Right lobe of liver (tissue), 6 donors: ENCODE data around the gene CPED1. TPM values are rescaled to one million over a fixed set of nuclear protein-coding genes. Genes with fewer than 3 reads are reported as not detected.

Experiments used
- ATAC-seq, 4 donors: fragments of 200-7000 bp; cut with Tn5 transposase; one replicate each; pipeline ENCODE4 v1.9.1; 2020; ENCODE audit warnings: mild to moderate bottlenecking in 4 of 4, moderate library complexity in 4 of 4
- DNase-seq, 3 donors: peaks; one replicate each; pipeline ENCODE4 v3.0.0-alpha.2; 2020
- H3K27ac ChIP-seq, 3 donors: fragments of 200-600 bp; one replicate each; pipeline ENCODE4 v1.8.0; 2022
- H3K27me3 ChIP-seq, 2 donors: fragments of 200-600 bp; one replicate each; pipeline ENCODE4 v1.8.0; 2022
- H3K36me3 ChIP-seq, 4 donors: fragments of 200-600 bp; sonication (generic) in 1 of 4; one replicate each; pipeline versions ENCODE4 v1.5.1 to v1.8.0; 2017 to 2022; ENCODE audit warnings: control low read depth in 1 of 4
- H3K4me1 ChIP-seq, 4 donors: fragments of 200-600 bp; sonication (generic) in 1 of 4; one replicate each; pipeline versions ENCODE4 v1.5.1 to v1.8.0; 2017 to 2022; ENCODE audit warnings: control low read depth in 1 of 4
- H3K4me3 ChIP-seq, 3 donors: fragments of 200-600 bp; one replicate each; pipeline ENCODE4 v1.8.0; 2022
- H3K9me3 ChIP-seq, 4 donors: fragments of 200-600 bp; sonication (generic) in 1 of 4; one replicate each; pipeline versions ENCODE4 v1.5.1 to v1.8.0; 2017 to 2022; ENCODE audit warnings: control low read depth in 1 of 4
- CTCF ChIP-seq, 4 donors: fragments of 200-600 bp in 3 of 4; fragments of 450-650 bp in 1 of 4; IDR thresholded peaks; one replicate each; pipeline versions ENCODE4 v1.5.1 to v1.8.0; 2016 to 2022; ENCODE audit warnings: antibody characterized with exemption in 4 of 4, mild to moderate bottlenecking in 2 of 4
- POLR2A ChIP-seq: fragments of 450-650 bp; IDR thresholded peaks from one replicate; pipeline ENCODE4 v1.6.1; 2017; ENCODE audit warnings: antibody characterized with exemption, mild to moderate bottlenecking
- WGBS: methylation state at CpG from one replicate; pipeline ENCODE4 v1.1.6; 2018; ENCODE audit warnings: low coverage, low lambda C conversion rate; ENCODE audit not compliant: insufficient coverage; ENCODE audit errors: missing lambda C conversion rate; 5-methylcytosine and 5-hydroxymethylcytosine counted together
- intact Hi-C, 2 donors: fragments of 100-400 bp; cut with DNase I; formaldehyde crosslinking; loops; one replicate each; pipeline versions ENCODE4 v1.11.2 to v1.14.1; 2022
- total RNA-seq, 6 experiments: library from RNA; depleted of rRNA in 2 of 6; stranded (reverse); fragments of >200 nt in 2 of 6; fragmentation: NEBNext Ultra II Directional in 3 of 6; extraction: Animal tissue kit (Norgen Biotek cat#: 25700) in 3 of 6; gene quantifications; one replicate each; pipeline versions ENCODE4 v1.1.0 to v1.2.4, GENCODE V29; 2016 to 2023
- donor health status: DM: no; HTN: yes; CAD: no.
- donor health status: DM: no; HTN: no; CAD: no.
- donor health status: DM: no; HTN: no; CAD: no.
- donor health status: DM: no; HTN: yes; CAD: no.
- donor health status: DM: no; HTN: yes; CAD: no.

CPED1 gene
- total RNA-seq, 6 experiments from 2014 or later, result 24.3 to 45.8 (median 34.9) TPM

GRCh38 chr7:121204537-121204936 lies 216.0 kb downstream of the CPED1 start:
- no peak overlapping the region for H3K4me3 ChIP-seq
- DNase-seq (no peak), ATAC-seq (no peak)
- 36% methylated on average over 1 of the region's 1 CpG for WGBS
- TF ChIP-seq POLR2A, result no peak
- no peak for TF ChIP-seq CTCF (IDR thresholded peaks at IDR 0.05)
- H3K27me3 ChIP-seq, result no peaks in the 10 kb centered on the region
- no peak overlapping the region for H3K27ac ChIP-seq
- intact Hi-C loops, result no loop called here
- no peaks in the 10 kb centered on the region for H3K4me1 ChIP-seq
- H3K9me3 ChIP-seq, result no peaks in the 10 kb centered on the region
- H3K36me3 ChIP-seq, result no peaks in the 10 kb centered on the region

- no peaks in the 10 kb centered on the region for H3K9me3 ChIP-seq
- intact Hi-C loops, result no loop called here
- H3K36me3 ChIP-seq, result no peaks in the 10 kb centered on the region
- DNase-seq (no peak), ATAC-seq (no peak)
- H3K4me3 ChIP-seq, result no peak overlapping the region
- no peak overlapping the region for H3K27ac ChIP-seq
- H3K27me3 ChIP-seq, result no peaks in the 10 kb centered on the region
- no peaks in the 10 kb centered on the region for H3K4me1 ChIP-seq
- TF ChIP-seq POLR2A (no peak), CTCF (IDR thresholded peaks at IDR 0.05) (no peak)
Measured at GRCh38 chr7:121205777-121206176, 217.3 kb downstream of the CPED1 start.

GRCh38 chr7:121211253-121211652 lies 222.7 kb downstream of the CPED1 start:
- Histone ChIP-seq H3K9me3 (no peaks in the 10 kb centered on the region), H3K4me3 (no peak overlapping the region), H3K27ac (no peak overlapping the region), H3K27me3 (no peaks in the 10 kb centered on the region), H3K36me3 (no peaks in the 10 kb centered on the region), H3K4me1 (no peaks in the 10 kb centered on the region)
- TF ChIP-seq CTCF (IDR thresholded peaks at IDR 0.05) (no peak), POLR2A (no peak)
- ATAC-seq (no peak), DNase-seq (no peak)
- intact Hi-C loops, result no loop called here
- 59% methylated on average over 3 of the region's 3 CpGs for WGBS

- WGBS, result 66% methylated on average over 2 of the region's 2 CpGs
- Histone ChIP-seq H3K4me3 (no peak overlapping the region), H3K27me3 (no peaks in the 10 kb centered on the region), H3K27ac (no peak overlapping the region), H3K9me3 (no peaks in the 10 kb centered on the region), H3K36me3 (no peaks in the 10 kb centered on the region), H3K4me1 (no peaks in the 10 kb centered on the region)
- no peak for TF ChIP-seq POLR2A
- no peak for TF ChIP-seq CTCF (IDR thresholded peaks at IDR 0.05)
- intact Hi-C loops, result no loop called here
- ATAC-seq (no peak), DNase-seq (no peak)
Measured at GRCh38 chr7:121212036-121212435, 223.5 kb downstream of the CPED1 start.

- Histone ChIP-seq H3K4me1 (no peaks in the 10 kb centered on the region), H3K27ac (no peak overlapping the region), H3K9me3 (no peaks in the 10 kb centered on the region), H3K4me3 (no peak overlapping the region), H3K36me3 (no peaks in the 10 kb centered on the region), H3K27me3 (no peaks in the 10 kb centered on the region)
- TF ChIP-seq POLR2A (no peak), CTCF (IDR thresholded peaks at IDR 0.05) (no peak)
- WGBS, result 94% methylated on average over 2 of the region's 2 CpGs
- no peak for ATAC-seq
- DNase-seq, result no peak
- intact Hi-C loops, result no loop called here
Measured at GRCh38 chr7:121214657-121215056, 226.1 kb downstream of the CPED1 start.
